K562 (cell line): ENCODE results near the gene PTPN18. TPM values are rescaled to one million over a fixed set of nuclear protein-coding genes. Genes with fewer than 3 reads are reported as not detected.

Source experiments
- BRD9 ChIP-seq: fragments of 450-650 bp; IDR thresholded peaks from 2 replicates; pipeline ENCODE4 v1.6.1; 2018; ENCODE audit warnings: low read depth; ENCODE audit not compliant: partially characterized antibody
- CBFA2T2 ChIP-seq: fragments of 450-650 bp; conservative IDR thresholded peaks from 2 replicates; pipeline ENCODE4 v1.6.1; 2017; ENCODE audit warnings: mild to moderate bottlenecking
- GTF2F1 ChIP-seq: IDR thresholded peaks from 2 replicates; pipeline ENCODE4 v1.6.1; 2011; ENCODE audit warnings: low read depth, low read length, improper control_type of control experiment
- HMG20B ChIP-seq: fragments of 250-450 bp; sonication (Bioruptor Pico); IDR thresholded peaks from 2 replicates; pipeline ENCODE4 v1.5.0; 2021; ENCODE audit warnings: mild to moderate bottlenecking
- IFI16 ChIP-seq: fragments of 250-450 bp; sonication (Bioruptor Pico); IDR thresholded peaks from 2 replicates; pipeline ENCODE4 v2.1.2; 2022; ENCODE audit warnings: mild to moderate bottlenecking, inconsistent platforms
- KAT8 ChIP-seq: fragments of 450-650 bp; IDR thresholded peaks from 2 replicates; pipeline ENCODE4 v1.6.1; 2016; ENCODE audit warnings: low read depth, mild to moderate bottlenecking
- NBN ChIP-seq: fragments of 450-650 bp; IDR thresholded peaks from 2 replicates; pipeline ENCODE4 v1.6.1; 2016; ENCODE audit warnings: low read depth, mild to moderate bottlenecking
- STAT5B ChIP-seq: fragments of 250-450 bp; sonication (Bioruptor Pico); IDR thresholded peaks from 2 replicates; pipeline ENCODE4 v1.8.0; 2021; ENCODE audit warnings: mild to moderate bottlenecking, inconsistent platforms
- ZNF134 ChIP-seq: fragments of 250-450 bp; sonication (Bioruptor Pico); conservative IDR thresholded peaks from 2 replicates; pipeline ENCODE4 v1.4.0; 2020
- ZNF311 ChIP-seq: fragments of 250-450 bp; sonication (Bioruptor Pico); IDR thresholded peaks from 2 replicates; pipeline ENCODE4 v1.4.0; 2020; ENCODE audit warnings: mild to moderate bottlenecking, moderate library complexity
- ZNF347 ChIP-seq: fragments of 450-650 bp; formaldehyde crosslinking; IDR thresholded peaks from 2 replicates; pipeline ENCODE4 v1.4.0; 2020; ENCODE audit warnings: low read depth, mild to moderate bottlenecking, moderate library complexity
- ZNF354B ChIP-seq: fragments of 250-450 bp; sonication (Bioruptor Pico); IDR thresholded peaks from 2 replicates; pipeline ENCODE4 v1.4.0; 2020
- ZNF764 ChIP-seq: fragments of 250-450 bp; sonication (Bioruptor Pico); IDR thresholded peaks from 2 replicates; pipeline ENCODE4 v1.4.0; 2020; ENCODE audit warnings: low read depth, mild to moderate bottlenecking, moderate library complexity
- polyA plus RNA-seq, 8 experiments: library from polyadenylated mRNA; depleted of rRNA in 4 of 8; stranded (reverse) in 5 of 8; unstranded in 3 of 8; fragments of >200 nt; fragmentation: Nextera tagmentation in 2 of 8; fragmentation: Illumina TruSeq in 1 of 8; extraction: Ambion mirVana in 2 of 8; extraction: Trizol in 1 of 8; gene quantifications; 2 replicates each; pipeline versions ENCODE4 v1.2.1 to v1.2.3, GENCODE V29; 2011 to 2014; ENCODE audit warnings: inconsistent platforms in 1 of 8, missing spikeins in 1 of 8
- total RNA-seq, 7 experiments: library from RNA; depleted of rRNA in 6 of 7; stranded (reverse); fragments of >200 nt in 6 of 7; fragmentation: Illumina TruSeq in 2 of 7; extraction: Trizol in 2 of 7; gene quantifications; 2 replicates each; pipeline versions ENCODE4 v1.2.1 to v1.2.3, GENCODE V29; 2011 to 2021; ENCODE audit warnings: low replicate concordance in 1 of 7
- TF ChIP-seq, protein P1 (sequence below): fragments of 450-650 bp; IDR thresholded peaks from 2 replicates; pipeline ENCODE4 v1.6.1; 2016
- TF ChIP-seq, protein P2 (sequence below): fragments of 450-650 bp; formaldehyde crosslinking; IDR thresholded peaks from 2 replicates; pipeline ENCODE4 v1.4.0; 2022; ENCODE audit warnings: mild to moderate bottlenecking, moderate library complexity

Gene PTPN18
- total and polyA plus RNA-seq, 9 of the 15 experiments (the other 6 are each of a cell fraction or from before 2014, with no cell fraction given), result 11.6 to 90.7 (median 49.6) TPM

- TF ChIP-seq ZNF134 (no peak), ZNF311 (CRISPR knock-in tag) (peak; percentile 77; the same call in 1 of the 2 replicates), BRD9 (no peak), KAT8 (no peak), ZNF764 (no peak), IFI16 (no peak), CBFA2T2 (peak; percentile 57), GTF2F1 (no peak), ZNF354B (CRISPR knock-in tag) (no peak), STAT5B (CRISPR knock-in tag) (no peak), HMG20B (CRISPR knock-in tag) (no peak), NBN (no peak), ZNF347 (CRISPR knock-in tag) (no peak)
- TF ChIP-seq, protein P1, sequence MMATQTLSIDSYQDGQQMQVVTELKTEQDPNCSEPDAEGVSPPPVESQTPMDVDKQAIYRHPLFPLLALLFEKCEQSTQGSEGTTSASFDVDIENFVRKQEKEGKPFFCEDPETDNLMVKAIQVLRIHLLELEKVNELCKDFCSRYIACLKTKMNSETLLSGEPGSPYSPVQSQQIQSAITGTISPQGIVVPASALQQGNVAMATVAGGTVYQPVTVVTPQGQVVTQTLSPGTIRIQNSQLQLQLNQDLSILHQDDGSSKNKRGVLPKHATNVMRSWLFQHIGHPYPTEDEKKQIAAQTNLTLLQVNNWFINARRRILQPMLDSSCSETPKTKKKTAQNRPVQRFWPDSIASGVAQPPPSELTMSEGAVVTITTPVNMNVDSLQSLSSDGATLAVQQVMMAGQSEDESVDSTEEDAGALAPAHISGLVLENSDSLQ, result no peak
- TF ChIP-seq, protein P2, sequence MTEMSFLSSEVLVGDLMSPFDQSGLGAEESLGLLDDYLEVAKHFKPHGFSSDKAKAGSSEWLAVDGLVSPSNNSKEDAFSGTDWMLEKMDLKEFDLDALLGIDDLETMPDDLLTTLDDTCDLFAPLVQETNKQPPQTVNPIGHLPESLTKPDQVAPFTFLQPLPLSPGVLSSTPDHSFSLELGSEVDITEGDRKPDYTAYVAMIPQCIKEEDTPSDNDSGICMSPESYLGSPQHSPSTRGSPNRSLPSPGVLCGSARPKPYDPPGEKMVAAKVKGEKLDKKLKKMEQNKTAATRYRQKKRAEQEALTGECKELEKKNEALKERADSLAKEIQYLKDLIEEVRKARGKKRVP (CRISPR knock-in tag), result no peak
These were observed 24.5 kb downstream of the PTPN18 start (continued) for GRCh38 chr2:130380096-130380934.
